ENCODE data around the gene DIP2C.

DNA sequence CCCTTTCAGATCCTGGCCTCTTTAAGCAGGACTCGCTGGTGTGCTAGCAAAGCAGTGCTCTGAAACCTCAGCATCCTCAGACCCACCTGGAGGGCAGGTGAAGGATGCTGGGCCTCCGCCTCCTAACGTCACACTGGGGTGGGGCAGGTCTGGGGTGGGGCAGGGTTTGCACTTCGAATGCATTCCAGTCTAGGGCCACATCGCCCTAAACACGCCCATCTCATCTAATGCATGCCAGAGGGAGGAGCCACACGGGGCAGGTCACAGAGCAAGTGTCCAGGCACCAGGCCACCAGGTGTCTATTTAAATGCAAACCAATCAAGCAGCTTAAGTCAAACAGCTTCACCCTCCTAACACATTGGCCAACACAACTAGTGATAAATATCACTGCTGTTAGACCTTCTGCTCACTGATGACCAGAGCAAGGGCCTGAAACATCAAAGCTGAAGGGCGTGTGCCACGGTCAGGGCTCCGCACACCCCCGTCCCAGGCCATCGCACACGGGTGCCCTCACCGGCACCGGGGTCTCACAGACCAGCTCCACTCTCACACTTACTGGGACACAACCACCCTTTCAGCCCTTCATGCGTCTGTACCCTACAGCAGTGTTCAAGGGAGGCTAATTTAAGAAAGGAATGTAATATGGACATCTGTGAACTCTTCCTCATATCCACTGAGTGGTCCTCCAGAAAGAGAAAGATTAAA, 47.1 kb downstream of the DIP2C start:
- TF ChIP-seq, protein P1, sequence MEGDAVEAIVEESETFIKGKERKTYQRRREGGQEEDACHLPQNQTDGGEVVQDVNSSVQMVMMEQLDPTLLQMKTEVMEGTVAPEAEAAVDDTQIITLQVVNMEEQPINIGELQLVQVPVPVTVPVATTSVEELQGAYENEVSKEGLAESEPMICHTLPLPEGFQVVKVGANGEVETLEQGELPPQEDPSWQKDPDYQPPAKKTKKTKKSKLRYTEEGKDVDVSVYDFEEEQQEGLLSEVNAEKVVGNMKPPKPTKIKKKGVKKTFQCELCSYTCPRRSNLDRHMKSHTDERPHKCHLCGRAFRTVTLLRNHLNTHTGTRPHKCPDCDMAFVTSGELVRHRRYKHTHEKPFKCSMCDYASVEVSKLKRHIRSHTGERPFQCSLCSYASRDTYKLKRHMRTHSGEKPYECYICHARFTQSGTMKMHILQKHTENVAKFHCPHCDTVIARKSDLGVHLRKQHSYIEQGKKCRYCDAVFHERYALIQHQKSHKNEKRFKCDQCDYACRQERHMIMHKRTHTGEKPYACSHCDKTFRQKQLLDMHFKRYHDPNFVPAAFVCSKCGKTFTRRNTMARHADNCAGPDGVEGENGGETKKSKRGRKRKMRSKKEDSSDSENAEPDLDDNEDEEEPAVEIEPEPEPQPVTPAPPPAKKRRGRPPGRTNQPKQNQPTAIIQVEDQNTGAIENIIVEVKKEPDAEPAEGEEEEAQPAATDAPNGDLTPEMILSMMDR (IDR thresholded peaks at IDR 0.05), result no peak
- TF ChIP-seq POLR2A (IDR thresholded peaks at IDR 0.05) (no peak), POLR2AphosphoS5 (IDR thresholded peaks at IDR 0.05) (no peak)

All from stomach (tissue), 4 donors.